Activated T-helper 1 cell treated with anti-CD3 and anti-CD28 coated beads, Interleukin-2, amount 50 U/mL, for 16 hours (primary cell): ENCODE results near the gene BMP5.

ENCODE experiments used
- DNase-seq, 2 donors: peaks; one replicate each; pipeline ENCODE4 v3.0.0-alpha.2; 2020; ENCODE audit warnings: low read depth in 1 of 2, low spot score in 1 of 2

Gene BMP5

DNA sequence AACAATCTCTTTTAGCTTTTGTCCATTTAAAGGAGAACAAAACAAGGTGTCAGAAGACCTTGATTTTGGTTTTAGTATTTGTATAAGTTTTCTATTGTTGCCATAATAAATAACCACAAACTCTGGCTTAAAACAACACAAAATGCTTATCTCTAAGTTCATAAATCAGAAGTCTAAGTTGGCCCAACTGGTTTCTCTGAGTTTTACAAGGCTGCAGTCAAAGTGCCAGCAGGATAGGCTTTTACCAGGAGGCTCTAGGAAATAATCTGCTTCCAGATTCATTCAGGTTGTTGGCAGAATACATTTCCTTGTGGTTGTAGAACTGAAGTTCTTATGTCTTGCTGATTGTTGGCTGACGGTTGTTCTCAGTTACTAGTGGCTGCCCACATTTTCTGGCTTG lies 149.2 kb downstream of the BMP5 start:
- DNase-seq = no peak

DNA sequence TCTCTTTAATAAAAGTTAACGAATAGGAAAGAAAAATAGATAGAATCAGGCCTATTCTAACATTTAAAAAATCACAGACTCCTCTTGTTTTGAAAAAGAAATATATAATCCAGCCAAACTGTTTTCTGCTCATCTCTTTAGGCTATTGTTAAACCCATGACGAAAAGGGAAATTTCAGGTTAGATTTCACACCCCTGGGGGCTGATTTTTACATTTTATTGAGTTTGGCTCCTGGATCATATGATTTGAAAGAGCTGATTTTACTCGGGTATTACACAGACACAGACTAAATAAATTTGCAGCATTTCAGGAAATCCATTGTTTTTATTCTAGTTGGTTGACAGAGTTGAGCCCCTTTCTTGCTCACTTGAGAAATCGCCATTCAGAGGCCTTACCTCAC lies 160.6 kb downstream of the BMP5 start:
- no peak for DNase-seq

DNA sequence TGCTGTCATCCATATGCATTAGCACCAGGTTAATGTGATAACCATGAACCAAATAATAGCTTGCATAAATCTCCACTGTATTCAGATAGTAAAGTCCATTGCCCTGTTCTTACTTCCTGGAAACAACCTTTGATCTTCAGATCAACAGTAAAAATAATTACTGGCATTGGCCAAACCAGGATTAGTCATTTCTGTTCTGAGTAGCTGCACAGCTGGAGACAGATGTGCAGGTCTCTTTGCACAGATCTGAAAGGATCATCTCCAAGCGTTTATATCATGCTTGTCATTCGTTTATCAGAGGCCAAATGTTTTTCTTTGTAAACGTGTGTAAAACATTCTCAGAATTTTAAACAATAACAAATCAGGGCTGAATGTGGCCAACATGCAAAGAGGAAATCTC lies 162.0 kb downstream of the BMP5 start:
- DNase-seq = no peak

DNA sequence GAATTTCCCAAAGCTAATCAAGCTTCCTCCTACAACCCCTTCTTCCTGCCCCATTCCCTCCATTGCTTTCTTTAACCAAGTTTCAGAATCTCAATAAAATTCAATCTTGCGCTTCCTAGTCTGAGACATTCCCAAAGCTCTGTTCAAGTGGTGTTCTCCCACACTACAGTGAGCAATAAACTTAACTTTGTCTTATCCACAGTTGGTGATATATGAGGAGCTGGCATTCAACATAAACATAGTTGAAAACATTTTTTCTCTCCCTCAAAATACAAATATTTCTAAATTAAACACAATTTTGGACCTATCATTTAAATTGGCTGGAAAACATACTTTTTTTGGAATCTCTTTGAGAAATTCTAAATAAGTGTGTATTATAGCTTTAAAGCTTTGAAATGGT lies 166.7 kb downstream of the BMP5 start:
- no peak for DNase-seq

DNA sequence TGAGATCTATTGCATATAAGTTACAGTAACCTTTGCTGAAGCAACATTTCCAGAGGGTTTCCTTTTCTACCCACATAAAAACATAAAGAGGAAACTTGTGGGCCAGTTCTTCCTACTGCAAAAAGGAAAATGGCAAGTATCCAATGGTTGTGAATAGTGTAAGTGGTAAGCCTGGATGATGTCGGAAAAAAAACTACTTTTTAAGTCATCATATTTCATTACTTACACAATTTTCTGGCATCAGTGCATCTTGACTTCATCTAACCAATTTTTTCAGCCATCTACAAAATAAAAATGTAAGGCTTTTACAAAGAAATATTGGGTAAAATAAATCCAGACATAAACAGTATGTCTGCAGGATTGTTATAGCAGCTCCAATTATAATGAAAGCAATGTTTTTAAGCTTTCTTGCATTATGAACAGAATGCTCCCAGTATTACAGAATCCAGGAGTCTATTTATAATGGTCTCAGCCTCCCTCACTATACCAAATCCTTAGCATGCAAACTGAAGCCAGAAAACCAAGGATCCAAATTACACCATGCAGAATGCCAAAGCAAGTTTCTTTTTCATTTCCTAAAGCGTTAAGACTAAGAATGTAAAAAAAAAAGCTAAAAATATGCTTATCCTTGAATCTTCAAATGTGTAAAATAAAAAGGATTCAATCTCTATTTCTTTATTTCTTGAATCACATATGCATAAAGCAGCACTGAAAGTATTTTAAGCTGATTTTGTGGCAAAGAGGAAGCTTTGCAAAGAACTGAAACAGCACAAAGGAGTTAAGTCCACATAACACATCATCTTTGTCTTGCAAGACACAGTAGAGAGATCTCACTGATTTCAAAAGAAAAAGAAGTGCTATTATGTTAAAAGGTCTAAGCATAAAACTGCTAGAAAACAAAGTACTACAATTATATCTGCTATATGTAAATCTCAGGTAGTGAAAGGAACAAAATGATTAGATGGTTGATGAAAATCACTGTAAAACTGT lies 169.6 kb downstream of the BMP5 start:
- DNase-seq = no peak

DNA sequence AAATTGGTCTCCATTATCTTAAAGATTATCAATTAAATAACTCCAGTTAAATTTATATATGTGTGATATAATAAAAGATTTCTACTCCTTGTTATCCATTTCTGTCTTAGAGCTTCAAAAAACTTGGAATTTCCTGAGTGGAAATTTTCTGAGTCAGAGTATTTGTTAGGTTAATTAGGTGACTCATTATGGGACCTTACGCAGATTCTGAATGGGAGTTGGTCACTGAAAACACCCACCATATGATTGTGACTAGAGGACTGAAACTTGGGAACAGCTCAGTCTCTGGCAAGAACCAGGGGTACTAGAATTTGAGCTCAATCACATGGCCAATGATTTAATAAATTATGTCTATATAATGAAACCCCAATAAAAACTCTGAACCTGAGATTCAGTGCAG lies 171.0 kb downstream of the BMP5 start:
- DNase-seq = no peak
